GM23338 (cell line): ENCODE data around the gene ALG9. TPM values are rescaled to one million over a fixed set of nuclear protein-coding genes. Genes with fewer than 3 reads are reported as not detected.

Experiments used
- ATAC-seq: fragments of 200-7000 bp; cut with Tn5 transposase; 3 replicates; pipeline ENCODE4 v1.9.1; 2020
- DNase-seq: peaks from one replicate; pipeline ENCODE4 v3.0.0-alpha.2; 2015; ENCODE audit warnings: low spot score
- H2AFZ ChIP-seq: fragments of 200-600 bp; sonication (generic); 2 replicates; pipeline ENCODE4 v1.8.0; 2016; ENCODE audit warnings: antibody characterized with exemption, mild to moderate bottlenecking, moderate library complexity
- H3F3A ChIP-seq: fragments of 200-600 bp; sonication (generic); replicated peaks from 2 replicates; pipeline ENCODE4 v1.8.0; 2017; ENCODE audit warnings: antibody characterized with exemption, mixed run types, low read depth
- H3K27ac ChIP-seq: fragments of 200-600 bp; sonication (generic); 2 replicates; pipeline ENCODE4 v1.6.1; 2016; ENCODE audit warnings: low read depth
- H3K27me3 ChIP-seq: fragments of 200-600 bp; sonication (generic); 2 replicates; pipeline ENCODE4 v1.8.0; 2016; ENCODE audit warnings: mild to moderate bottlenecking, mixed run types, moderate library complexity; ENCODE audit not compliant: insufficient read depth
- H3K36me3 ChIP-seq: fragments of 200-600 bp; sonication (generic); 2 replicates; pipeline ENCODE4 v1.8.0; 2016; ENCODE audit warnings: mild to moderate bottlenecking; ENCODE audit not compliant: insufficient read depth
- H3K4me1 ChIP-seq: fragments of 200-600 bp; sonication (generic); 2 replicates; pipeline ENCODE4 v1.8.0; 2016; ENCODE audit warnings: mild to moderate bottlenecking, moderate library complexity; ENCODE audit not compliant: insufficient read depth
- H3K4me2 ChIP-seq: fragments of 200-600 bp; sonication (generic); 2 replicates; pipeline ENCODE4 v1.7.1; 2017; ENCODE audit warnings: mixed run types
- H3K4me3 ChIP-seq: fragments of 200-600 bp; sonication (generic); 2 replicates; pipeline ENCODE4 v1.6.1; 2016; ENCODE audit warnings: mixed run types
- H3K79me2 ChIP-seq: fragments of 200-600 bp; sonication (generic); replicated peaks from 2 replicates; pipeline ENCODE4 v1.8.0; 2017; ENCODE audit warnings: mild to moderate bottlenecking; ENCODE audit not compliant: insufficient read depth
- H3K9me2 ChIP-seq: fragments of 200-600 bp; sonication (generic); 2 replicates; pipeline ENCODE4 v1.8.0; 2017; ENCODE audit not compliant: insufficient read depth
- H4K20me1 ChIP-seq: fragments of 200-600 bp; sonication (generic); replicated peaks from 2 replicates; pipeline ENCODE4 v1.8.0; 2017; ENCODE audit warnings: mild to moderate bottlenecking; ENCODE audit not compliant: insufficient read depth
- H3K27ac Mint-ChIP-seq: 2 replicates; pipeline ENCODE4 v1.8.0; 2020; ENCODE audit warnings: inconsistent platforms, mild to moderate bottlenecking, moderate library complexity, mixed read lengths
- H3K27me3 Mint-ChIP-seq: 3 replicates; pipeline ENCODE4 v1.8.0; 2022; ENCODE audit warnings: low read depth, mild to moderate bottlenecking, moderate library complexity, mixed read lengths, inconsistent platforms; ENCODE audit not compliant: insufficient read depth, poor library complexity
- H3K36me3 Mint-ChIP-seq: 3 replicates; pipeline ENCODE4 v1.8.0; 2021; ENCODE audit warnings: low read depth, mild to moderate bottlenecking, inconsistent platforms, moderate library complexity, mixed read lengths
- H3K4me1 Mint-ChIP-seq: 3 replicates; pipeline ENCODE4 v1.8.0; 2020; ENCODE audit warnings: mild to moderate bottlenecking, inconsistent platforms, mixed read lengths
- H3K4me3 Mint-ChIP-seq: 3 replicates; pipeline ENCODE4 v1.8.0; 2021; ENCODE audit warnings: moderate library complexity, mild to moderate bottlenecking, inconsistent platforms, mixed read lengths
- H3K9me3 Mint-ChIP-seq: 3 replicates; pipeline ENCODE4 v1.8.0; 2020; ENCODE audit warnings: moderate library complexity, mild to moderate bottlenecking, inconsistent platforms, mixed read lengths
- CREB1 ChIP-seq: fragments of 250-450 bp; sonication (Bioruptor Pico); IDR thresholded peaks from 2 replicates; pipeline ENCODE4 v1.5.0; 2020; ENCODE audit warnings: low read depth, mild to moderate bottlenecking, moderate library complexity
- CTCF ChIP-seq, 2 experiments: fragments of 200-600 bp in 1 of 2; sonication (generic) in 1 of 2; conservative IDR thresholded peaks; 2 replicates each; pipeline versions ENCODE4 v1.5.1 to v1.6.1; 2016 to 2017; ENCODE audit warnings: antibody characterized with exemption in 2 of 2, low read depth in 2 of 2, mild to moderate bottlenecking in 2 of 2, moderate library complexity in 1 of 2
- ETS1 ChIP-seq: IDR thresholded peaks from 2 replicates; pipeline ENCODE4 v1.6.1; 2016; ENCODE audit warnings: antibody characterized with exemption
- JUNB ChIP-seq: IDR thresholded peaks from one replicate; pipeline ENCODE4 v1.6.1; 2016; ENCODE audit warnings: antibody characterized with exemption; ENCODE audit not compliant: unreplicated experiment
- NANOG ChIP-seq: IDR thresholded peaks from 2 replicates; pipeline ENCODE4 v1.6.1; 2016; ENCODE audit warnings: antibody characterized with exemption, borderline replicate concordance
- ZNF331 ChIP-seq: fragments of 250-450 bp; sonication (Bioruptor Pico); IDR thresholded peaks from 2 replicates; pipeline ENCODE4 v1.5.0; 2020; ENCODE audit warnings: low read depth, mild to moderate bottlenecking, moderate library complexity
- ZNF462 ChIP-seq: fragments of 250-450 bp; sonication (Bioruptor Pico); IDR thresholded peaks from 2 replicates; pipeline ENCODE4 v1.5.0; 2020; ENCODE audit warnings: mild to moderate bottlenecking, moderate library complexity
- polyA plus RNA-seq: library from polyadenylated mRNA; unstranded; fragments of >200 nt; fragmentation: Nextera tagmentation; extraction: Ambion mirVana; gene quantifications from 2 replicates; pipeline ENCODE4 v1.2.1, GENCODE V29; 2016
- total RNA-seq: library from RNA; depleted of rRNA; stranded (reverse); fragments of >200 nt; shearing (Covaris generic); gene quantifications from 2 replicates; pipeline ENCODE4 v1.2.3, GENCODE V29; 2014

ALG9 gene
- total and polyA plus RNA-seq, 2 experiments from 2014 or later = 25.4 to 31.1 TPM

GRCh38 chr11:111745719-111746504, 125.5 kb downstream of the ALG9 start:
- no peaks in the 10 kb centered on the region; the same call in 1 of the 2 replicates for H3F3A ChIP-seq
- no peak overlapping the region for H3K4me3 ChIP-seq
- TF ChIP-seq CREB1 (CRISPR knock-in tag) (no peak), JUNB (no peak), NANOG (no peak), ZNF331 (CRISPR knock-in tag) (no peak), ETS1 (no peak), ZNF462 (CRISPR knock-in tag) (no peak), CTCF (conservative IDR thresholded peaks at IDR 0.05; ENCODE audit: low read depth in 2 of 2) (no peak)
- H3K27me3 ChIP-seq = no peaks in the 10 kb centered on the region
- H3K9me2 ChIP-seq = no peaks in the 10 kb centered on the region
- no peak overlapping the region for H2AFZ ChIP-seq
- no peak overlapping the region for H3K4me3 Mint-ChIP-seq
- H3K4me2 ChIP-seq = no peak overlapping the region
- peaks cover 14% of the 10 kb centered on the region for H4K20me1 ChIP-seq
- H3K36me3 ChIP-seq = peaks cover 64% of the 10 kb centered on the region
- no peak for ATAC-seq
- H3K27ac Mint-ChIP-seq = no peak overlapping the region
- no peaks in the 10 kb centered on the region for H3K4me1 ChIP-seq
- no peak for DNase-seq
- no peaks in the 10 kb centered on the region for H3K27me3 Mint-ChIP-seq
- H3K4me1 Mint-ChIP-seq = no peaks in the 10 kb centered on the region
- peaks cover 79% of the 10 kb centered on the region for H3K36me3 Mint-ChIP-seq
- no peak overlapping the region for H3K27ac ChIP-seq
- no peaks in the 10 kb centered on the region for H3K9me3 Mint-ChIP-seq
- peaks cover 14% of the 10 kb centered on the region; the same call in 1 of the 2 replicates for H3K79me2 ChIP-seq
